SHP77 (cell line): ENCODE results near the gene MYLK.

Experiments used
- DNase-seq, 2 experiments: peaks; one replicate each; lab custom pipeline; 2025; lab: John Stamatoyannopoulos, UW

MYLK gene

DNA sequence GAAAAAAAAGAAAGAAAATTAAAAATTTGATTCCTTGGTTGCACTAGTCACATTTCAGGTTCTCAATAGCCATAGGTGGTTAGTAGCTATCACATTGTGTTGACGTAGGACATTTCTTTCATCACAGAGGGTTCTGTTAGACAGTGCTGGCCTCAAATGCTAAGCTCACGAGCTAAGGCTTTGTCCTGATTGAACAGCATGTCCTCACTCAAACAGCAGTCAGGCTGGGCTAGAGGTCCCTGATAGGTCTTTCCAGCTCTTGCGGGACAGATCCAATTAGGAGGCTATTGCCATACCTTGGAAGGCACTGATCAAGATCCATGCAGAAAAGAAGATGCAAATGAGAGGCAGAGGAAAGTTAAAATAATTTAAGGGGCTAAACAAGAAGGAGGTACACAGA, 213.4 kb downstream of the MYLK start:
- DNase-seq = no peak

DNA sequence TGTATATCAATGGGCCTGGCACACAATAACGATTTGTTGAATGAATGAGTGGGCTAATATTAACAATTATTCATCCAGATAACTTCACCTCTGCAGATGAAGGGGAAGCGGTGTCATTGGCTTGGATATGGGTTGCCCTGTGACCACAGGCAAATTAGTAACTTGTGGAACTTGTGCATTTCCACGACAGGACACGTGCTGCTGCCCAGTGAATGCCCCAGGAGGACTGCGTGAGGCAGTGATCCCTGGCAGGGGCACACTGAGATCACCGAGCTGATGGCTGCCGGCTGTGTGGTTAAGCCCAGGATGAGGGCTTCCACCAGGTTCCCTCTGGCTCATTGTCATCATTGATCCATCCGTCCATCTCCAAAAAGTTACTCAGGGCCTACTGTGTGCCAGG, 215.2 kb downstream of the MYLK start:
- no peak for DNase-seq

DNA sequence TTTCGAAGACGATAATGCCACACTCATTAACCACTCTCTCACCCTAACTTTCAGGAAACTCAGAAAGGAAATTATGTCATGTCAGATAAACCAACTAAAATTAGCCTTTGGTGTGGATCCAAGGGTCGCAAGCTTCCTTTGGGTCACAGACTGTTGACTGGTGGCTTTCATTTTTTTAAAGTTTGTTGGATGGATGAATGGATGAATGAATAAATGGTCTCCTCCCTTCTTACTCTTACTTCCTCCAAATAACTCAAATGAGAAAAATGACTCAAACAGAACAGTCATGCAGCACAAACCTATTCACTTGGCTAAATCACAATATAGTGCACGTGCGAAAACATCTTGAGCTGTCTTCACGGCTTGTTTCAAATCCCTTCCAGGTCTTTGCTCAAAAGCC, 216.3 kb downstream of the MYLK start:
- no peak for DNase-seq

- DNase-seq = no peak
Observed at GRCh38 chr3:123664753-123665152, 219.4 kb downstream of the MYLK start.

DNA sequence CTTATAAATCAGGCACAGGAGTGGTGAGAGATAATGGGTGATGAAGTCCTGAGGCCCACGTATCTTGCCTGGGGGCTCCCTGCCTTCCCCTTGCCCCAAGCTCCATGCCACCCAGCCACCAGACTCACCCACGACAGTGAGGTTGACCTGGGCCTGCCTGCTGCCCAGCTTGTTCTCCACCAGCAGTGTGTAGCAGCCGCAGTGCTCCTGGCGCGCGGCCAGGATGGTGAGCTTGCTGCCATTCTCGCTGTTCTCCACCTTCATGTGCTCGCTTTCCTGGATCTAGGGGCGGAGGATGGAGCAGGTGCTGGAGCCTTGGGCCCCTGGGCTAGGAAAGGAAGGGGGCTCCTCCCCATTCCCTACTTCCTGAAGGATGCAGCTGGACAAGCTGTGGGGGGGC, 220.2 kb downstream of the MYLK start:
- peak; percentile 40 to 44 for DNase-seq

- DNase-seq = no peak
Observed at GRCh38 chr3:123661973-123662372, 222.2 kb downstream of the MYLK start.

DNA sequence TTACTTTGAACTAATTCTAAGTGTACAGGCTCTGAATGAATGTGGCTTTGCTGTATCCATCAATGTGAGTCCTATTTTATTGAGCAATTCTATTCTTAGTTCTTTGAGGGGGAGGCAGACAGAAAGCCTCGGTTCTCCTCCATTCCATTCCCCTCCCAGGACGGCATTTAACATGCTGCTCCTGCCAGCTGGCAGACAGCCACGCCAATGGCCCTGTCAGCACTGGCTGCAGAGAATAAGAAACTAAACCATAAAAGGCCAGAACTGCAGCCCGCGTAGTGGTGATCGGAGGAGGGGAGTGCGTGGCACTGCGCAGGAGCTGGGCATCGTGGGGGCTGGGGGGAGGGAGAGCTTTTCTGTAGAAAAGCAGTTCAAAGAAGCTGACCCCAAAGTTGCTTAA, 223.2 kb downstream of the MYLK start:
- peak in 1 of 2 experiments; percentile 33 for DNase-seq

DNA sequence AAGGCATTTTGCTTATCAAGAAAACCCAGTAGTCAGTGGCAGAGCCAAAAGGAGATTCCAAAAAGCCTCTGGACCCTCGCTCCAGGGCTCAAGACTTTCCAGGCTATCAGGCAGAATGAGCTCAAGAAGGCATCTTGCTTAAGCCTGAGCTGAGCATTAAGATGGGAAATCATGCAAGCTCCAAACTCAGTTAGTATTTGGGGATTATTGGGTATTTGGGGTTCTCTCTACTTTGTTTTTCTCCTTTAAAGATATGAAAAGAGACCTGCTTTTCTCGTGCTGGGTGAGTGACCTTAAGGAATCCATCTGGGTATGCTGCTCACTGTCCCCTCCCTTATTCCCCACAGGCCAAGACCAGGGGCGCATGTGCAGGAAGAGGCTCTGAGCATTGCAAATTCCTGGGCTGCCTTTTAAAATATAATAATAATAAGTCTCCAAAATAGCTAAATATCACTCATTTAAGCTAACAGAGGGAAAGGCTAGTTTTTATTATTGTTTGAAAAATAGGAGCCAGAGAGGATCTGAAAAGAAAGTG, 223.9 kb downstream of the MYLK start:
- DNase-seq = no peak

DNA sequence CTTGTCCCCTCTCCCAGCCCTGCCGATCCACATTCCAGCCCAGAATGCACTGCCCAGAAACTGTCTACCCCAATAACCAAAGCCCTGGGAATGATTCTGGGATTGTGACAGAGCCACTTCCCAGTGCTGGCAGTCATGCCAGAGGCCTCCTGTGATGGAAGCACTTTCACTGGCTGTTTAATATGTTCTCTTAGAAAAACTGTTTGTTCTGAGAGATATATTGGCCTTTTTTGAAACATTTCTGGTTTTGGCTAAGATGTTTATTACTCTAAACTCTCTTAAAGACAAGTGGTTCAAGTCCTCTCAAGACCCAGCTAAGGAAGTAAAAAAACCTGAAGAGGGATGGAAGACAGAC, 225.3 kb downstream of the MYLK start:
- no peak for DNase-seq

GRCh38 chr3:123658118-123658851, 225.8 kb downstream of the MYLK start:
- no peak for DNase-seq

GRCh38 chr3:123657568-123657967, 226.6 kb downstream of the MYLK start:
- DNase-seq = no peak

GRCh38 chr3:123657111-123657510, 227.0 kb downstream of the MYLK start:
- DNase-seq = no peak

- no peak for DNase-seq
Observed at GRCh38 chr3:123656691-123657090, 227.4 kb downstream of the MYLK start.

GRCh38 chr3:123656274-123656673, 227.9 kb downstream of the MYLK start:
- DNase-seq = no peak

- DNase-seq = no peak
Observed at GRCh38 chr3:123655400-123655799, 228.7 kb downstream of the MYLK start.

DNA sequence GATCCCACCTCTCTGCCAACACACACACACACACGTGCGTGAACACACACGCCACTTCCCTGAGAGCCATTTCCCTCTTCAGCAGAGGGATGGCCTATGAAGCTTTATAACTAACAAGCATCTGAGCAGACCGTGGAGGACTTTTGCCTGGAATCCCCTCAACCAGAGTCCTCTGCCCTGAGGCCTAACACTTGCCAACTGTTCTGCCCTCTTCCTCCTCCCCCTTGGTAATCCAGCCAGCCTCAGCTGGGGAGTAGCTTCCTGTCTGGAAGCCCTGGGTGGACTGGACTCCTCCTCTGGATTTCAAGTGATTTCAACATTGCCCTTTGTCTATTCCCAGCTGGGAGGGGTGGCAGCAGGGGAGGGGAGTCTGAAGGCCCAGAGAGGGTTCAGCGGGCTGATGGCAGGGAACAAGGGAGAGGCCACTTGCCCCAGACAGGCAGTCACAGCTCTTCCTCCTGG, 230.9 kb downstream of the MYLK start:
- peak in 1 of 2 experiments; percentile 13 for DNase-seq

DNA sequence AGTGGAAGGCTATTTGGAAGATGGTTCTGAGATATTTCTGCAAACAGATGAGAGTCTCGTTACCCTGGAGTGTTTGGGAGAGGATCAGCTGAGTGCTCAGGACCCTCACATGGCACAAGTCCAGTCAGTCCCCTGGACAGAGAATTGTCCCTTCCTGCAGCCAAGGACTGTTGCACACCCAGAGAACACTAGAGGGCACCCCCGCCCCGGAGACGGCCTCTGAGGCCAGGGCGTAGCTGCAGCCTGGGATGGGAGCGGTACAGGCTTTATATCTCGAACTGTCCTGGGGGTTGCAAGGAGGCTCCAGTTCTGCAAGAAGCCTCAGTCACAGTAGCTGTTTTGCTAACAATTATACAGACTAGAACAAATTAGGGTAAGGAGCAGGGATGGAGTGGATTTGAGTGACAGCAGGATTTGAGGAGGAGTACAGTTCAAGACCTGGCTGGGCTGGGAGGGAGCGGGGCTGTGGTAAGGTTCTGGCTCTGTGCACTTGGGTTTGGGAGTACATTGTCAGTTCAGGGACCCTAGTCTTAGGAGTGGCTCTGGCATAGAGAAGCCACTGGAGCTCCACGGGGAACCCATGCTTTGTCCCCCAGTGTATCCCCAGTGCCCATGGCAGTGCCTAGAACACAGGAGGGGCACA, 231.7 kb downstream of the MYLK start:
- peak; percentile 50 to 70 for DNase-seq

DNA sequence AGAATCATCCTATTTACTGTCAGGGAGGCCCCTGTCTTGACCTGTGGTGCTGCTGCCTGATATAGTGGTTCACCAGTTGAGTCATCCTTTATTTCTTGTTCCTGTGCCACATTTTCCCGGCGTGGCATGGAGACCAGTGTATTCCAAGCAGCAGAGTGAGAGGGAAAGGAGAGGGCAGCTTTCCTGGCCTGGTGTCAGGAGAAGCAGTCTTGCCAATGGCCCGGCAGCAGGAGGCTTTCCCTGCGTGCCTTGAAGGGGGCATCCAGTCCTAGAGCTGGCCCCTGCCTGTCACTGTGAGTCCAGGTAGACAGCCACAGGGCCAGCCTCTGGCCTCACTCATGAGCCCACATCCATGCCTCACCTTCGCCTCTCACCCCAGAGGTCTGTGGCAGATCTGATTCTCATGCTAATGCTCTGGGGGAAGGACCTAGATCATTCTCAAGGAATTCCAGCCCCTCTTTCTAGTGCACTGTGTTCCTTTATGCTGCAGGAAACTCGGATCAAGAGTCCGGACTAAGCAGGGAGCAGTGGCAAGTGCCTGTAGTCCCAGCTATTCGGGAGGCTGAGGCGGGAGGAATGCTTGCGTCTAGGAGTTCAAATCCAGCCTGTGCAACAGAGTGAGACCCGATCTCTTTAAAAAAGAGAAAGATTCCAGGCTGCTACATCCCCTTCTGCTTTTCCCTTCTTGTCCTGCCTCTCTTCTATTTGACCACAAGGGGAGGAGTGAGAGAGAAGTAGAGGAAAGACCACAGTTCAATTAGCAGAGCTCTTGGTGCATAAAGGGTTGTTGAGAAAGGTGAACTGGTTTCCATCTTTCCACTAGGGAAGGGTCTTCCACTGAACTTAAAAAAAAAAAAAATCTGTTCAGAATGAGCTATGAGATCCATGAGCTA, 232.4 kb downstream of the MYLK start:
- DNase-seq = no peak

- DNase-seq = no peak
Observed at GRCh38 chr3:123650101-123650500, 234.0 kb downstream of the MYLK start.

GRCh38 chr3:123648696-123649405, 235.3 kb downstream of the MYLK start:
- DNase-seq = no peak

DNA sequence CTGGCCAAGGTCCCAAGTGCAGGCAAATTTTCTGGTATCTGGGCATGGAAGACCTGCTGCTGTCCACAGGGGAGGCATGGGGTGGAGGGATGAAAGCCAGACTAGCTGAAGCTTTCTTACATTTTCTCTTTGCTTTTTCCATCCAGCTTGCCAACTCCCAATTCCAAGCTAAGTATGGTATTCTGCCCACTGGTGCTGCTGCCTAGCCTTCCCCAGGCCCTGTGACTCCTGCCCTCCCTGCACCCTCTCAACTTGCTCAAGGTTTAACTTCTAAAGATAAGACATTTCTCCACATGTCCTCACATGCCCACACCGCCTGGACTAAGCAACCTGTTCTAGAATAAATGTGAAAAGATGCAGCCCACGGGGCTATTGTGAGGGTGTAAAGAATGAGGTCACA, 239.8 kb downstream of the MYLK start:
- DNase-seq = no peak

- DNase-seq = no peak
Observed at GRCh38 chr3:123642957-123643330, 241.2 kb downstream of the MYLK start.
